Right lobe of liver (tissue), 6 donors: ENCODE data around the gene KRTAP4-2. TPM values are rescaled to one million over a fixed set of nuclear protein-coding genes. Genes with fewer than 3 reads are reported as not detected.
"Not testable (repeated sequence)": the region's sequence is repeated elsewhere in the genome, so short reads cannot be mapped to it uniquely, and the experiment has no call there.

Experiments
- ATAC-seq, 4 donors: fragments of 200-7000 bp; cut with Tn5 transposase; one replicate each; pipeline ENCODE4 v1.9.1; 2020; ENCODE audit warnings: mild to moderate bottlenecking in 4 of 4, moderate library complexity in 4 of 4
- DNase-seq, 3 donors: peaks; one replicate each; pipeline ENCODE4 v3.0.0-alpha.2; 2020
- H3K27ac ChIP-seq, 3 donors: fragments of 200-600 bp; one replicate each; pipeline ENCODE4 v1.8.0; 2022
- H3K27me3 ChIP-seq, 2 donors: fragments of 200-600 bp; one replicate each; pipeline ENCODE4 v1.8.0; 2022
- H3K36me3 ChIP-seq, 4 donors: fragments of 200-600 bp; sonication (generic) in 1 of 4; one replicate each; pipeline versions ENCODE4 v1.5.1 to v1.8.0; 2017 to 2022; ENCODE audit warnings: control low read depth in 1 of 4
- H3K4me1 ChIP-seq, 4 donors: fragments of 200-600 bp; sonication (generic) in 1 of 4; one replicate each; pipeline versions ENCODE4 v1.5.1 to v1.8.0; 2017 to 2022; ENCODE audit warnings: control low read depth in 1 of 4
- H3K4me3 ChIP-seq, 3 donors: fragments of 200-600 bp; one replicate each; pipeline ENCODE4 v1.8.0; 2022
- H3K9me3 ChIP-seq, 4 donors: fragments of 200-600 bp; sonication (generic) in 1 of 4; one replicate each; pipeline versions ENCODE4 v1.5.1 to v1.8.0; 2017 to 2022; ENCODE audit warnings: control low read depth in 1 of 4
- POLR2A ChIP-seq: fragments of 450-650 bp; IDR thresholded peaks from one replicate; pipeline ENCODE4 v1.6.1; 2017; ENCODE audit warnings: antibody characterized with exemption, mild to moderate bottlenecking
- WGBS: methylation state at CpG from one replicate; pipeline ENCODE4 v1.1.6; 2018; ENCODE audit warnings: low coverage, low lambda C conversion rate; ENCODE audit not compliant: insufficient coverage; ENCODE audit errors: missing lambda C conversion rate; 5-methylcytosine and 5-hydroxymethylcytosine counted together
- intact Hi-C, 2 donors: fragments of 100-400 bp; cut with DNase I; formaldehyde crosslinking; loops; one replicate each; pipeline versions ENCODE4 v1.11.2 to v1.14.1; 2022
- total RNA-seq, 6 experiments: library from RNA; depleted of rRNA in 2 of 6; stranded (reverse); fragments of >200 nt in 2 of 6; fragmentation: NEBNext Ultra II Directional in 3 of 6; extraction: Animal tissue kit (Norgen Biotek cat#: 25700) in 3 of 6; gene quantifications; one replicate each; pipeline versions ENCODE4 v1.1.0 to v1.2.4, GENCODE V29; 2016 to 2023
- TF ChIP-seq, protein P1 (sequence below), 4 donors: fragments of 200-600 bp in 3 of 4; fragments of 450-650 bp in 1 of 4; IDR thresholded peaks; one replicate each; pipeline versions ENCODE4 v1.5.1 to v1.8.0; 2016 to 2022; ENCODE audit warnings: antibody characterized with exemption in 4 of 4, mild to moderate bottlenecking in 2 of 4
- donor health status: DM: no; HTN: yes; CAD: no.
- donor health status: DM: no; HTN: no; CAD: no.
- donor health status: DM: no; HTN: no; CAD: no.
- donor health status: DM: no; HTN: yes; CAD: no.
- donor health status: DM: no; HTN: yes; CAD: no.

The KRTAP4-2 gene
- total RNA-seq, 6 experiments from 2014 or later: not detected

DNA sequence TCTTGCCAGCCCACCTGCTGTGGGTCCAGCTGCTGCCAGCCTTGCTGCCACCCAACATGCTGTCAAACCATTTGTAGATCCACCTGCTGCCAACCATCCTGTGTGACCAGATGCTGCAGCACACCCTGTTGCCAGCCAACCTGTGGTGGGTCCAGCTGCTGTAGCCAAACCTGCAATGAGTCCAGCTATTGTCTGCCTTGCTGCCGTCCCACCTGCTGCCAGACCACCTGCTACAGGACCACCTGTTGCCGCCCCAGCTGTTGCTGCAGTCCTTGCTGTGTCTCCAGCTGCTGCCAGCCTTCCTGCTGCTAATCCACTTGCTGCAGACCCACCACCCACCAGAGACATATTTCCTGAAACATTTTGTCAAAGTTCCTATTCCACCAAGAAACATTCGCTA is 12.3 kb upstream of the KRTAP4-2 start:
- intact Hi-C loops: no loop called here
- DNase-seq (no peak), ATAC-seq (no peak)
- Histone ChIP-seq H3K27ac (no peak overlapping the region), H3K36me3 (no peaks in the 10 kb centered on the region), H3K4me3 (no peak overlapping the region), H3K9me3 (no peaks in the 10 kb centered on the region), H3K4me1 (no peaks in the 10 kb centered on the region), H3K27me3 (no peaks in the 10 kb centered on the region)
- WGBS: 70% methylated on average over 2 of the region's 3 CpGs
- TF ChIP-seq POLR2A: no peak
- TF ChIP-seq, protein P1, sequence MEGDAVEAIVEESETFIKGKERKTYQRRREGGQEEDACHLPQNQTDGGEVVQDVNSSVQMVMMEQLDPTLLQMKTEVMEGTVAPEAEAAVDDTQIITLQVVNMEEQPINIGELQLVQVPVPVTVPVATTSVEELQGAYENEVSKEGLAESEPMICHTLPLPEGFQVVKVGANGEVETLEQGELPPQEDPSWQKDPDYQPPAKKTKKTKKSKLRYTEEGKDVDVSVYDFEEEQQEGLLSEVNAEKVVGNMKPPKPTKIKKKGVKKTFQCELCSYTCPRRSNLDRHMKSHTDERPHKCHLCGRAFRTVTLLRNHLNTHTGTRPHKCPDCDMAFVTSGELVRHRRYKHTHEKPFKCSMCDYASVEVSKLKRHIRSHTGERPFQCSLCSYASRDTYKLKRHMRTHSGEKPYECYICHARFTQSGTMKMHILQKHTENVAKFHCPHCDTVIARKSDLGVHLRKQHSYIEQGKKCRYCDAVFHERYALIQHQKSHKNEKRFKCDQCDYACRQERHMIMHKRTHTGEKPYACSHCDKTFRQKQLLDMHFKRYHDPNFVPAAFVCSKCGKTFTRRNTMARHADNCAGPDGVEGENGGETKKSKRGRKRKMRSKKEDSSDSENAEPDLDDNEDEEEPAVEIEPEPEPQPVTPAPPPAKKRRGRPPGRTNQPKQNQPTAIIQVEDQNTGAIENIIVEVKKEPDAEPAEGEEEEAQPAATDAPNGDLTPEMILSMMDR (IDR thresholded peaks at IDR 0.05): no peak

DNA sequence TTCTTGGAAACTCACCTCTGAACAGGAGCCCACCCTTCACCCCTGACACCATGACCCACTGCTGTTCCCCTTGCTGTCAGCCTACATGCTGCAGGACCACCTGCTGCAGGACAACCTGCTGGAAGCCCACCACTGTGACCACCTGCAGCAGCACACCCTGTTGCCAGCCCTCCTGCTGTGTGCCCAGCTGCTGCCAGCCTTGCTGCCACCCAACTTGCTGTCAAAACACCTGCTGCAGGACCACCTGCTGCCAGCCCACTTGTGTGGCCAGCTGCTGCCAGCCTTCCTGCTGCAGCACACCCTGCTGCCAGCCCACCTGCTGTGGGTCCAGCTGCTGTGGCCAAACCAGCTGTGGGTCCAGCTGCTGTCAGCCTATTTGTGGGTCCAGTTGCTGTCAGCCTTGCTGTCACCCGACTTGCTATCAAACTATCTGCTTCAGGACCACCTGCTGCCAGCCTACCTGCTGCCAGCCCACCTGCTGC is 11.9 kb upstream of the KRTAP4-2 start, which contains the start of gene KRTAP9-1:
Gene KRTAP9-1 (plus strand): TSS at position 51 of the 482 bp plus-strand sequence. CDS start 0 bp downstream, at position 51.
- H3K9me3 ChIP-seq, H3K27me3 ChIP-seq, H3K36me3 ChIP-seq, H3K4me1 ChIP-seq, H3K4me3 ChIP-seq, intact Hi-C loops, H3K27ac ChIP-seq, ATAC-seq, DNase-seq: not testable (repeated sequence)
- no CpG with 5 or more reads among the region's 1 CpG for WGBS

DNA sequence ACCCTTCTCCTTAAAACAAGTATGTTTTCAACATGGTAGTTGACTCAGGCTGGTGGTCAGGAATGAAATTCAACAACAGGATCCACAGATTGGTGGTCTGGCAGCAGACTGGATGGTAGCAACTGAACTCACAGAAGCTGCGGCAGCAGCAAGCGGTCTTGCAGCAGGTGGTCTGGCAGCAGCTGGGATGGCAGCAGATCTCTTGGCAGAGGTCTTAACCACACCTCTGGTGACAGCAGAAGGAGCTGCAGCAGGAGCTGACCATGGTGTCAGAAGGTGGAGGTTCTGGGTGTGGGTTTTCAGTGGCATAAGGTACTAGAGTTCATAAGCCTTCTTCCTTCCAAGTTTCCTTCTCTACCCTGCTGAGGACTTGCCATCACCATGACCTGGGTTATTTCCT is 8.9 kb upstream of the KRTAP4-2 start:
- H3K27ac ChIP-seq: no peak overlapping the region
- 71% methylated on average over 1 of the region's 2 CpGs for WGBS
- no peak for DNase-seq
- intact Hi-C loops: no loop called here
- no peaks in the 10 kb centered on the region for H3K36me3 ChIP-seq
- H3K4me3 ChIP-seq: no peak overlapping the region
- no peak for ATAC-seq
- H3K4me1 ChIP-seq: no peaks in the 10 kb centered on the region
- H3K27me3 ChIP-seq: no peaks in the 10 kb centered on the region
- H3K9me3 ChIP-seq: no peaks in the 10 kb centered on the region
- TF ChIP-seq, protein P1 (IDR thresholded peaks at IDR 0.05): no peak
- no peak for TF ChIP-seq POLR2A

DNA sequence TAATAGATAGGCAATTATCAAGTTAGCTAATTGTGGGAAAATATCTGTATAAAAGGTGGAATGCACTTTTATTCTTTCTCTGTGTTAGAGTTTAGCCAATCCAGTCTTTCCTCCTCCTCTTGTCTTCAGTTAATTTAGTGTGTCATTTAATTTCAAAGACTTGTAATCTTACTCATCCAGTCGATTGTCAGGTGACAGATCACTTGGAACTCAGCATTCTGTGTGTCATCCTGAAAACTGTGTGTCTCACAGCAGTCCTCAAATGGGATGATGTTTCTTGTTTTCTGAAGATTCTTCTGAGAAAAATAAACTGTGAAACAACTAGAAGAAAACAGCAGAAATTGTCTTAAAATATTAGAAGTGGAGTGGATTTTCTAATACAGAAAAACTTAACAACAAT is 7.0 kb upstream of the KRTAP4-2 start:
- Histone ChIP-seq H3K9me3 (no peaks in the 10 kb centered on the region), H3K27ac (no peak overlapping the region), H3K36me3 (no peaks in the 10 kb centered on the region), H3K4me1 (no peaks in the 10 kb centered on the region), H3K4me3 (no peak overlapping the region), H3K27me3 (no peaks in the 10 kb centered on the region)
- TF ChIP-seq, protein P1 (IDR thresholded peaks at IDR 0.05): no peak
- no peak for TF ChIP-seq POLR2A
- no peak for DNase-seq
- WGBS: 33% methylated on average over 1 of the region's 1 CpG
- no peak for ATAC-seq
- intact Hi-C loops: no loop called here

DNA sequence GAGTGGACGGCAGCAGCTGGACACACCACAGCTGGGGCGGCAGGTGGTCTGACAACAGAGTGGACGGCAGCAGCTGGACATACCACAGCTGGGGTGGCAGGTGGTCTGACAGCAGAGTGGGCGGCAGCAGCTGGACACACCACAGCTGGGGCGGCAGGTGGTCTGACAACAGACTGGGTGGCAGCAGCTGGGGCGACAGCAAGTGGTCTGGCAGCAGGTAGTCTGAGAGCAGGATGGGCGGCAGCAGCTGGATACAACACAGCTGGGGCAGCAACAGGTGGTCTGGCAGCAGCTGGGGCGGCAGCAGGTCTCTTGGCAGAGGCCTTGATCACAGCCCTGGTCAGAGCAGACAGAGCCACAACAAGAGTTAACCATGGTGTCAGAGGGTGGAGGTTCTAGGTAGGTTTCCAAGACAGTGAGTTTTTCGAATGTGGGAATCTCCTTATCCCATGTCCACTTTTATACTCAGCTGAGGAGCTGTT is 6.5 kb upstream of the KRTAP4-2 start, which contains the start of gene KRTAP4-1:
Gene KRTAP4-1 (minus strand): TSS at position 432 of the 482 bp plus-strand sequence. CDS start 57 bp downstream, at position 375.
- no peak for ATAC-seq
- no peak for DNase-seq
- H3K27me3 ChIP-seq: no peaks in the 10 kb centered on the region
- no peaks in the 10 kb centered on the region for H3K4me1 ChIP-seq
- no peaks in the 10 kb centered on the region for H3K9me3 ChIP-seq
- 0% methylated on average over 1 of the region's 9 CpGs for WGBS
- H3K27ac ChIP-seq: no peak within 1 kb of the TSS
- intact Hi-C loops: no loop called here
- H3K4me3 ChIP-seq: no peak within 1 kb of the TSS
- no peaks in the 10 kb centered on the region for H3K36me3 ChIP-seq
- TF ChIP-seq, protein P1 (IDR thresholded peaks at IDR 0.05): no peak
- no peak for TF ChIP-seq POLR2A
